Endodermal cell (in vitro differentiated cells): ENCODE results near the gene CAVIN3. TPM values are rescaled to one million over a fixed set of nuclear protein-coding genes. Genes with fewer than 3 reads are reported as not detected.

Experiments
- DNase-seq: peaks from one replicate; pipeline ENCODE4 v3.0.0-alpha.2; 2017
- H3K27ac ChIP-seq: 2 replicates; pipeline ENCODE4 v1.5.1; 2013; ENCODE audit warnings: mild to moderate bottlenecking, low read depth, low read length, moderate library complexity
- H3K27me3 ChIP-seq: 2 replicates; pipeline ENCODE4 v1.6.1; 2013; ENCODE audit warnings: mild to moderate bottlenecking, low read length, moderate library complexity; ENCODE audit not compliant: insufficient read depth, control insufficient read depth, poor library complexity, severe bottlenecking
- H3K36me3 ChIP-seq: 2 replicates; pipeline ENCODE4 v1.7.0; 2013; ENCODE audit warnings: mild to moderate bottlenecking, low read length, moderate library complexity; ENCODE audit not compliant: control insufficient read depth, insufficient read depth
- H3K4me1 ChIP-seq: one replicate; pipeline ENCODE4 v1.7.0; 2013; ENCODE audit warnings: low read length; ENCODE audit not compliant: control insufficient read depth, insufficient read depth
- H3K4me3 ChIP-seq: 2 replicates; pipeline ENCODE4 v1.5.1; 2013; ENCODE audit warnings: mild to moderate bottlenecking, low read length, moderate library complexity
- H3K9ac ChIP-seq: 2 replicates; pipeline ENCODE4 v1.6.1; 2013; ENCODE audit warnings: mild to moderate bottlenecking, low read length, moderate library complexity; ENCODE audit not compliant: poor library complexity, severe bottlenecking; ENCODE audit errors: extremely low read depth
- H3K9me3 ChIP-seq: 2 replicates; pipeline ENCODE4 v1.6.1; 2013; ENCODE audit warnings: mild to moderate bottlenecking, low read length, moderate library complexity; ENCODE audit not compliant: control insufficient read depth
- H3K27ac Mint-ChIP-seq: 2 replicates; pipeline ENCODE4 v1.8.0; 2020; ENCODE audit warnings: mixed read lengths
- H3K27me3 Mint-ChIP-seq: 2 replicates; pipeline ENCODE4 v1.8.0; 2021; ENCODE audit warnings: mild to moderate bottlenecking, mixed read lengths; ENCODE audit not compliant: insufficient read depth
- H3K36me3 Mint-ChIP-seq: 2 replicates; pipeline ENCODE4 v1.8.0; 2020; ENCODE audit warnings: low read depth, mixed read lengths
- H3K4me1 Mint-ChIP-seq: 2 replicates; pipeline ENCODE4 v1.8.0; 2020; ENCODE audit warnings: mixed read lengths
- H3K4me3 Mint-ChIP-seq: 2 replicates; pipeline ENCODE4 v1.8.0; 2020; ENCODE audit warnings: mild to moderate bottlenecking, moderate library complexity, mixed read lengths
- H3K9me3 Mint-ChIP-seq: 2 replicates; pipeline ENCODE4 v1.8.0; 2020; ENCODE audit warnings: mild to moderate bottlenecking, mixed read lengths
- WGBS, 2 experiments: methylation state at CpG; one replicate each; pipeline versions ENCODE4 v1.1.5 to v1.1.7; 2013; ENCODE audit warnings: missing lambda C conversion rate in 2 of 2, mixed read lengths in 1 of 2; ENCODE audit not compliant: insufficient coverage in 1 of 2, insufficient read length in 1 of 2; 5-methylcytosine and 5-hydroxymethylcytosine counted together
- total RNA-seq, 2 donors: library from RNA; stranded (reverse); fragmentation: NEBNext Ultra II Directional in 1 of 2; extraction: Animal tissue kit (Norgen Biotek cat#: 25700) in 1 of 2; gene quantifications; 2 replicates in 1 of 2; 3 replicates in 1 of 2; pipeline ENCODE4 v1.2.1, GENCODE V29; 2021
- TF ChIP-seq, protein P1 (sequence below): fragments of 200-600 bp; sonication (generic); conservative IDR thresholded peaks from 2 replicates; pipeline ENCODE4 v1.5.0; 2021; ENCODE audit warnings: antibody characterized with exemption, mild to moderate bottlenecking

The CAVIN3 gene
- total RNA-seq, 2 donors from 2014 or later = 42.2 to 70.2 TPM

DNA sequence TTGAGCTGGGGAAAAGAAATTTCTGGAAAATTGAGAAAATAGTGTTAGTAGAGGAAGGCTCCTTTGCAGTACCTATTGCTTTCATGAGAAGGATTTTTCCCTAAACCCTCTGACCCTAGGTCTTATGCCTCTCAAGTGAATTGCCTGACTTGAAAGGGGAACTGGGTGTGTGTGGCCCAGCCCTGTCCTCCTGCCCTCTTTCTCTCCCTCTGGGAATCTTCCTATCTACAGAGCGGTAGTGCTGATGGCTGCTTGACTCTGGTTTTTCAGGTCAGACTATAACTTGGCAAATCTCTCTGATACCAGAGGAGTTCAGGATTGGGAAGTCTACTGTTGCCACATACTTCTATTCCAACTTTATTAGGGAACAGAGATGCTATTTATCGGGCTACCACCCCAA lies 19.2 kb downstream of the CAVIN3 start:
- TF ChIP-seq, protein P1, sequence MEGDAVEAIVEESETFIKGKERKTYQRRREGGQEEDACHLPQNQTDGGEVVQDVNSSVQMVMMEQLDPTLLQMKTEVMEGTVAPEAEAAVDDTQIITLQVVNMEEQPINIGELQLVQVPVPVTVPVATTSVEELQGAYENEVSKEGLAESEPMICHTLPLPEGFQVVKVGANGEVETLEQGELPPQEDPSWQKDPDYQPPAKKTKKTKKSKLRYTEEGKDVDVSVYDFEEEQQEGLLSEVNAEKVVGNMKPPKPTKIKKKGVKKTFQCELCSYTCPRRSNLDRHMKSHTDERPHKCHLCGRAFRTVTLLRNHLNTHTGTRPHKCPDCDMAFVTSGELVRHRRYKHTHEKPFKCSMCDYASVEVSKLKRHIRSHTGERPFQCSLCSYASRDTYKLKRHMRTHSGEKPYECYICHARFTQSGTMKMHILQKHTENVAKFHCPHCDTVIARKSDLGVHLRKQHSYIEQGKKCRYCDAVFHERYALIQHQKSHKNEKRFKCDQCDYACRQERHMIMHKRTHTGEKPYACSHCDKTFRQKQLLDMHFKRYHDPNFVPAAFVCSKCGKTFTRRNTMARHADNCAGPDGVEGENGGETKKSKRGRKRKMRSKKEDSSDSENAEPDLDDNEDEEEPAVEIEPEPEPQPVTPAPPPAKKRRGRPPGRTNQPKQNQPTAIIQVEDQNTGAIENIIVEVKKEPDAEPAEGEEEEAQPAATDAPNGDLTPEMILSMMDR = no peak
- DNase-seq = no peak
- Mint-ChIP-seq H3K9me3 (no peaks in the 10 kb centered on the region), H3K4me1 (peaks cover 44% of the 10 kb centered on the region), H3K36me3 (no peaks in the 10 kb centered on the region), H3K4me3 (no peak overlapping the region), H3K27me3 (no peaks in the 10 kb centered on the region), H3K27ac (no peak overlapping the region)
- Histone ChIP-seq H3K27ac (no peak overlapping the region), H3K4me1 (peaks cover 16% of the 10 kb centered on the region), H3K9me3 (no peaks in the 10 kb centered on the region), H3K27me3 (no peaks in the 10 kb centered on the region), H3K4me3 (no peak overlapping the region), H3K36me3 (no peaks in the 10 kb centered on the region), H3K9ac (no peak overlapping the region)
- 93% methylated on average over 2 of the region's 2 CpGs; no CpG with 5 or more reads in 1 of the 2 experiments for WGBS, 2 experiments

DNA sequence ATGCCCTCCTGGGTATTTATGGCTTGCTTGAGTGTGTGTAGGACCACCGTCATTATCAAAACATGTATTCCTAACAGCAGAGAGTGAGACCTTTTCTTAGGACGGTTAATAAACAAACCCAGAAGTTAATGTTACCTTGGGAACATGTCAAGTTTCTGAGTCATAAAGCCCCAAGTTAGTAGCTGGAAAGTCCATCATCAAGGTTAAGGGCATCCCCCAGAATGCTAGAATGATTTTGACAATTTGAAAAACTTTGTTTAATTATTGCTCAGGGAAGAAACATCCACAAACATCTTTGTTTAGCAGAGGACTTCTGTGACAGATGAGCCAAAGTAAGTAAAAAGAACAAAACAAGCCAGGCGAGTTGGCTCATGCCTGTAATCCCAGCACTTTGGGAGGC lies 20.0 kb downstream of the CAVIN3 start:
- Mint-ChIP-seq H3K36me3 (no peaks in the 10 kb centered on the region), H3K27me3 (no peaks in the 10 kb centered on the region), H3K4me3 (no peak overlapping the region), H3K9me3 (no peaks in the 10 kb centered on the region), H3K4me1 (peaks cover 41% of the 10 kb centered on the region), H3K27ac (no peak overlapping the region)
- 89 to 94% methylated on average over 1 to 3 of the region's 3 CpGs for WGBS, 2 experiments
- Histone ChIP-seq H3K4me1 (peaks cover 10% of the 10 kb centered on the region), H3K36me3 (no peaks in the 10 kb centered on the region), H3K27ac (no peak overlapping the region), H3K9me3 (no peaks in the 10 kb centered on the region), H3K4me3 (no peak overlapping the region), H3K9ac (no peak overlapping the region), H3K27me3 (no peaks in the 10 kb centered on the region)
- no peak for DNase-seq
- TF ChIP-seq, protein P1 = no peak

DNA sequence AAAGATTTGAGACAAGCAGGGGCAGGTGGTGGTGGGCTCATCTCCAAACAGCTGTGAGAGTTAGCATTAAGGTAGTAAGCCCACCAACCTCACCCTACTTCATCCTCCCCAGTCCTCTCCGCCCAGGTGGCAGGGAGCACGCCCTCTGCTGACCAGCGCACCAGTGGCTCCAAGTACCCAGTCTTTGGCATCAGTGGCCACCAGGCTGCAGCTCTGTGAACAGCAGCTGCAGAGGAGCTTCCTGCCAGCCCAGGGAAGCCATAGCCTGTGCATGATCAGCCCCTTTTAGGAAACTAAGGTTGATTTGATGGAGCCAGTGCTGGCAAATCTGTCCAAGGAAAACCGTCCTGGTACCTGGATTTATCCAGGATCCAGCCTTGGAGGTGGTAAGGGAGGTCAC lies 21.7 kb downstream of the CAVIN3 start:
- H3K27me3 Mint-ChIP-seq = no peaks in the 10 kb centered on the region
- Histone ChIP-seq H3K9me3 (no peaks in the 10 kb centered on the region), H3K4me3 (no peak overlapping the region), H3K4me1 (peaks cover 6% of the 10 kb centered on the region), H3K36me3 (no peaks in the 10 kb centered on the region), H3K9ac (no peak overlapping the region), H3K27me3 (no peaks in the 10 kb centered on the region), H3K27ac (no peak overlapping the region)
- no peak overlapping the region for H3K4me3 Mint-ChIP-seq
- DNase-seq = peak; percentile 95
- TF ChIP-seq, protein P1 = peak; percentile 99
- no peaks in the 10 kb centered on the region for H3K9me3 Mint-ChIP-seq
- H3K4me1 Mint-ChIP-seq = peaks cover 40% of the 10 kb centered on the region
- peak overlapping the region; percentile 10 for H3K27ac Mint-ChIP-seq
- WGBS, 2 experiments = 47 to 59% methylated on average over 3 to 4 of the region's 4 CpGs
- H3K36me3 Mint-ChIP-seq = no peaks in the 10 kb centered on the region
